CD4-positive, alpha-beta memory T cell (primary cell): Measurements from ENCODE around the gene MAPK4. TPM values are rescaled to one million over a fixed set of nuclear protein-coding genes. Genes with fewer than 3 reads are reported as not detected.

Experiments
- CTCF ChIA-PET: fragments of 350-600 bp; sonication (Branson Sonifier 250); formaldehyde crosslinking; loops from one replicate; lab custom pipeline; 2021; ENCODE audit warnings: inconsistent platforms; ENCODE audit not compliant: partially characterized antibody; lab: Charles Lee
- POLR2A ChIA-PET: fragments of 350-600 bp; sonication (Branson Sonifier 250); formaldehyde crosslinking; loops from one replicate; lab custom pipeline; 2021; ENCODE audit not compliant: partially characterized antibody; lab: Charles Lee
- DNase-seq, 5 donors: peaks; one replicate each; pipeline versions ENCODE4 v3.0.0 to v3.0.0-alpha.2; 2020 to 2022; ENCODE audit warnings: mixed read lengths in 1 of 5
- H3K27ac ChIP-seq: one replicate; pipeline ENCODE4 v1.7.0; 2013; ENCODE audit warnings: low read depth, low read length
- H3K27me3 ChIP-seq: 2 replicates; pipeline ENCODE4 v1.7.0; 2013; ENCODE audit warnings: mild to moderate bottlenecking, low read length, moderate library complexity; ENCODE audit not compliant: insufficient read depth
- H3K36me3 ChIP-seq: 2 replicates; pipeline ENCODE4 v1.7.0; 2013; ENCODE audit warnings: mild to moderate bottlenecking, low read length, moderate library complexity; ENCODE audit not compliant: insufficient read depth
- H3K4me1 ChIP-seq: 2 replicates; pipeline ENCODE4 v1.7.0; 2013; ENCODE audit warnings: mild to moderate bottlenecking, low read length, moderate library complexity; ENCODE audit not compliant: insufficient read depth
- H3K4me3 ChIP-seq, 2 donors: one replicate each; pipeline ENCODE4 v1.7.0; 2013; ENCODE audit warnings: low read length in 2 of 2, mild to moderate bottlenecking in 1 of 2
- H3K9me3 ChIP-seq, 2 donors: one replicate each; pipeline ENCODE4 v1.7.0; 2013; ENCODE audit warnings: low read length in 2 of 2, control low read depth in 1 of 2; ENCODE audit not compliant: control insufficient read depth in 1 of 2
- H3K27ac Mint-ChIP-seq, 7 donors: one replicate each; pipeline ENCODE4 v1.8.0; 2020 to 2021; ENCODE audit warnings: mixed read lengths in 7 of 7, mild to moderate bottlenecking in 6 of 7, inconsistent platforms in 3 of 7, moderate library complexity in 3 of 7
- H3K27me3 Mint-ChIP-seq, 2 donors: one replicate each; pipeline ENCODE4 v1.8.0; 2020 to 2021; ENCODE audit warnings: mixed read lengths in 2 of 2
- H3K36me3 Mint-ChIP-seq, 2 donors: one replicate each; pipeline ENCODE4 v1.8.0; 2020 to 2021; ENCODE audit warnings: mixed read lengths in 2 of 2, inconsistent platforms in 1 of 2, mild to moderate bottlenecking in 1 of 2
- H3K4me1 Mint-ChIP-seq, 4 donors: one replicate each; pipeline ENCODE4 v1.8.0; 2020 to 2021; ENCODE audit warnings: mixed read lengths in 4 of 4, mild to moderate bottlenecking in 1 of 4
- H3K4me3 Mint-ChIP-seq, 8 donors: one replicate each; pipeline ENCODE4 v1.8.0; 2020 to 2021; ENCODE audit warnings: mixed read lengths in 8 of 8, mild to moderate bottlenecking in 7 of 8, moderate library complexity in 6 of 8, inconsistent platforms in 3 of 8
- H3K9me3 Mint-ChIP-seq, 8 donors: one replicate each; pipeline ENCODE4 v1.8.0; 2020 to 2021; ENCODE audit warnings: mixed read lengths in 8 of 8, mild to moderate bottlenecking in 5 of 8, inconsistent platforms in 3 of 8, moderate library complexity in 1 of 8
- intact Hi-C: fragments of 100-400 bp; cut with micrococcal nuclease; formaldehyde crosslinking; loops from one replicate; pipeline ENCODE4 v1.15.1; 2023
- polyA plus RNA-seq, 2 donors: library from polyadenylated mRNA; unstranded; fragments of 300-500 nt; fragmentation: Illumina TruSeq; gene quantifications; one replicate each; pipeline ENCODE4 v1.2.3, GENCODE V29; 2021
- total RNA-seq, 2 experiments: library from RNA; stranded (reverse); gene quantifications; one replicate each; pipeline ENCODE4 v1.2.3, GENCODE V29; 2021

The MAPK4 gene
- total and polyA plus RNA-seq, 4 experiments from 2014 or later: not detected

- CTCF ChIA-PET: no interaction called here
- POLR2A ChIA-PET: no interaction called here
- Histone ChIP-seq H3K4me1 (no peaks in the 10 kb centered on the region), H3K9me3 (no peaks in the 10 kb centered on the region), H3K27me3 (no peaks in the 10 kb centered on the region), H3K4me3 (no peak overlapping the region), H3K36me3 (no peaks in the 10 kb centered on the region), H3K27ac (no peak overlapping the region)
- intact Hi-C loops: no loop called here
- no peaks in the 10 kb centered on the region for H3K4me1 Mint-ChIP-seq
- peaks cover 2 to 3% of the 10 kb centered on the region in 2 donors for H3K27me3 Mint-ChIP-seq
- no peak for DNase-seq
- no peak overlapping the region for H3K27ac Mint-ChIP-seq
- H3K4me3 Mint-ChIP-seq: no peak overlapping the region
- H3K36me3 Mint-ChIP-seq: no peaks in the 10 kb centered on the region
- peaks cover 0 to 10% (median 0%) of the 10 kb centered on the region in 8 donors for H3K9me3 Mint-ChIP-seq
These were observed 106.6 kb downstream of the MAPK4 start for GRCh38 chr18:50666536-50666935.

- Mint-ChIP-seq H3K27me3 (peaks cover 2 to 5% of the 10 kb centered on the region in 2 donors), H3K4me3 (no peak overlapping the region), H3K27ac (no peak overlapping the region), H3K4me1 (no peaks in the 10 kb centered on the region), H3K9me3 (peaks cover 0 to 2% (median 0%) of the 10 kb centered on the region in 8 donors), H3K36me3 (no peaks in the 10 kb centered on the region)
- ChIA-PET CTCF (no interaction called here), POLR2A (no interaction called here)
- Histone ChIP-seq H3K4me1 (no peaks in the 10 kb centered on the region), H3K36me3 (no peaks in the 10 kb centered on the region), H3K27ac (no peak overlapping the region), H3K27me3 (no peaks in the 10 kb centered on the region), H3K4me3 (no peak overlapping the region), H3K9me3 (no peaks in the 10 kb centered on the region)
- intact Hi-C loops: no loop called here
- no peak for DNase-seq
These were observed 111.5 kb downstream of the MAPK4 start for GRCh38 chr18:50671376-50671775.

DNA sequence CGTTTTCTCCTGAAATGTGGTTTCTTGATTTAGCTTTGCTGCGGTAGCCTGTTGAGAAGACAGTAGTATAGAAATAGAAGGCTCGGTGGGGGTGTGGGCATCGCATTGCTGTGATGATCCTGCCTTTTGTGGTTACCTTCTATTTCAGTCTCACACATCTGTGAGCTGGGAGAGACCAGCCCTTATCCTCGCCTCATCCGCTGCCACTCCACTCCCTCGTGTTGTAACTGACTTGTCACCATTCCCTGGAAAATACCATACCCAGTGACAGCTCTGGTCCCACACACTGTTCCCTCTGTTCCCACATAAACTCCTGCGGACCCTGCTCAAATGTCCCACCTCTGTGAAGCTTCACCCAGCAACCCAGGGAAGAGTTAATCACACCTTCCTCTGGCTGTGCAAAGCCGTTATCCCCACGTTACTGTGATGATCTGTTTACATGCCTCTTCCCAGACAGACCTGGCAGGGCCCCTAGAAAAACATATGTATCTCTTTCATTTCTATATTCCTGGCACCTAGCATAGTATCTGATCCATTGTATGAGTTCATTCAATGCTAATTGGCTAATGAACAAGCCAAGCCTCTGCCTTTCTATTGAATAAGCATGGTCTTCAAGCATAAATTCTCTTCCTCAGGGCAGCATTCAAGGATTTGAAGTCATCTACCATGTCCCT lies 114.6 kb downstream of the MAPK4 start:
- no peak overlapping the region for H3K27ac ChIP-seq
- H3K4me1 Mint-ChIP-seq: no peaks in the 10 kb centered on the region
- intact Hi-C loops: no loop called here

DNA sequence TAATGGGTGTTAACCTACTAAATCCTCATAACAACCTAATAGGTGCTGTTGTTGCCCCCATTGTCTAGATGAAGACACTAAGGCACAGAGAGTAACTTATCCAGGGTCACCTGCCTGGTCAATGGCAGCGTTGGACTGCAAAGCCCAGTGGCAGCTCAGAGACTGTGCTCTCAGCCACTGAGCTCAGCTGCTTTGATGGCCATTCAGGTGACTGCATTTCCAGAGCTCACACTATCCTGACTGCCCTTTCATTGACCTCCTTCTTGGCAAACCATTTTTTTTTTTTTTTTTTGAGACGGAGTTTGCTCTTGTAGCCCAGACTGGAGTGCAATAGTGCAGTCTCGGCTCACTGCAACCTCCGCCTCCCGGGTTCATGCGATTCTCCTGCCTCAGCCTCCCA lies 115.2 kb downstream of the MAPK4 start:
- Mint-ChIP-seq H3K27me3 (peaks cover 0 to 3% of the 10 kb centered on the region in 2 donors), H3K36me3 (no peaks in the 10 kb centered on the region), H3K4me3 (no peak overlapping the region), H3K4me1 (no peaks in the 10 kb centered on the region), H3K27ac (no peak overlapping the region), H3K9me3 (peaks cover 0 to 2% (median 0%) of the 10 kb centered on the region in 8 donors)
- no peaks in the 10 kb centered on the region for H3K4me1 ChIP-seq
- no peaks in the 10 kb centered on the region for H3K9me3 ChIP-seq
- ChIA-PET CTCF (no interaction called here), POLR2A (interaction anchor here (0.6 kb wide), 1 partner anchor 110 kb away, joined by 3 read pairs; no protein-coding TSS in a partner anchor)
- no peak for DNase-seq
- H3K27ac ChIP-seq: no peak overlapping the region
- no peaks in the 10 kb centered on the region for H3K36me3 ChIP-seq
- intact Hi-C loops: no loop called here
- H3K27me3 ChIP-seq: no peaks in the 10 kb centered on the region
- H3K4me3 ChIP-seq: no peak overlapping the region

More for the DNA sequence above, 114.6 kb downstream of the MAPK4 start:
- Histone ChIP-seq H3K27me3 (no peaks in the 10 kb centered on the region), H3K36me3 (no peaks in the 10 kb centered on the region), H3K9me3 (no peaks in the 10 kb centered on the region), H3K4me1 (no peaks in the 10 kb centered on the region), H3K4me3 (no peak overlapping the region)
- H3K36me3 Mint-ChIP-seq: no peaks in the 10 kb centered on the region
- ChIA-PET CTCF (no interaction called here), POLR2A (interaction anchor here (0.6 kb wide), 1 partner anchor 109 kb away, joined by 3 read pairs; no protein-coding TSS in a partner anchor)
- no peak for DNase-seq
- H3K27me3 Mint-ChIP-seq: peaks cover 0 to 3% of the 10 kb centered on the region in 2 donors
- H3K9me3 Mint-ChIP-seq: peaks cover 0 to 2% (median 0%) of the 10 kb centered on the region in 8 donors
- H3K27ac Mint-ChIP-seq: no peak overlapping the region
- H3K4me3 Mint-ChIP-seq: no peak overlapping the region

GRCh38 chr18:50678651-50679050 lies 118.8 kb downstream of the MAPK4 start:
- Mint-ChIP-seq H3K27ac (no peak overlapping the region), H3K4me3 (no peak overlapping the region), H3K9me3 (peaks cover 0 to 3% (median 0%) of the 10 kb centered on the region in 8 donors), H3K36me3 (no peaks in the 10 kb centered on the region), H3K27me3 (peaks cover 3% of the 10 kb centered on the region in 2 donors), H3K4me1 (no peaks in the 10 kb centered on the region)
- H3K4me1 ChIP-seq: no peaks in the 10 kb centered on the region
- H3K27me3 ChIP-seq: no peaks in the 10 kb centered on the region
- intact Hi-C loops: no loop called here
- H3K27ac ChIP-seq: no peak overlapping the region
- DNase-seq: no peak
- no peaks in the 10 kb centered on the region for H3K36me3 ChIP-seq
- POLR2A ChIA-PET: no interaction called here
- CTCF ChIA-PET: no interaction called here
- no peak overlapping the region for H3K4me3 ChIP-seq
- no peaks in the 10 kb centered on the region for H3K9me3 ChIP-seq

DNA sequence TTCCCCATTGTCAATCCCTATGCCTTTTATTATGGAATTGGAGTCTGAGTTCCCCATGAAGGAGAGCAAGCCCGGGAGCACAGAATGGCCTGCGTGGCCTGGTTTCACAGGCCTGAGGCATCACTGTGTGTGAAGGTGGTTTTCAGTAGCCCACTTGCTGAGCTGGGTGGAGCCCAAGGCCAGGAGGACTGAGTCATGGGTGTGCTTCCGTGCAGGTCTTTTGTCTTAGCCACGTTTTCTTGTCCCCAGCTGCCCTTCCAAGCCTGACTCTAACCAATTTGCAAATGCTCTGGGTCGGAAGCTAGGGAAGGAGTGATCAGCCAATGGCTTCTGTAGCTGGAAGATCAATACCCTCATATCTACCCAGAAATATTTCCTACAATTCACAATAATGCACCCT lies 119.2 kb downstream of the MAPK4 start:
- H3K4me3 Mint-ChIP-seq: no peak overlapping the region
- intact Hi-C loops: no loop called here
- POLR2A ChIA-PET: no interaction called here
- peaks cover 0 to 3% (median 0%) of the 10 kb centered on the region in 8 donors for H3K9me3 Mint-ChIP-seq
- H3K27me3 Mint-ChIP-seq: peaks cover 3% of the 10 kb centered on the region in 2 donors
- CTCF ChIA-PET: no interaction called here
- H3K9me3 ChIP-seq: no peaks in the 10 kb centered on the region
- no peaks in the 10 kb centered on the region for H3K4me1 Mint-ChIP-seq
- H3K4me3 ChIP-seq: no peak overlapping the region
- no peak overlapping the region for H3K27ac Mint-ChIP-seq
- H3K27me3 ChIP-seq: no peaks in the 10 kb centered on the region
- H3K4me1 ChIP-seq: no peaks in the 10 kb centered on the region
- DNase-seq: no peak
- no peaks in the 10 kb centered on the region for H3K36me3 Mint-ChIP-seq
- H3K27ac ChIP-seq: no peak overlapping the region
- no peaks in the 10 kb centered on the region for H3K36me3 ChIP-seq

DNA sequence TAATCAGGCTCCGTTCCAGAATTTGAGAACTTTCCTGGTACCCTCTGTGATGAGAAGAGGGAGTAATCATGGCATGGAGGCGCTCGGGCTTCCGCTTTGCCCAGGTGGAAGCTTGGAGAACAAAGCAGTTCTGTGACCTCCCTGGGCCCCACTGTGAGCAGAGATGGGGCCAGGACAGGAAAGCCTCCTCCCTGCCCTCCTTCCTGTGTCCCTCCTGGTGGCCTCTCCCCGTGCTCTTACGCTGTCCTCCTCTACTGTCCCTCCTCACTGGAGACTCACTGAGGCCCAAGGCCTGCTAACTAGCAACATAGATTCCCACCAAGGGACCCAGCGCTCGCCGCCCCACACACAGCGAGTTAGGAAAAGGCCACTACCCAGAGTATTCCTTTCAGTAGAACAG lies 119.8 kb downstream of the MAPK4 start:
- no peak for DNase-seq
- Mint-ChIP-seq H3K27ac (no peak overlapping the region), H3K4me3 (no peak overlapping the region), H3K36me3 (no peaks in the 10 kb centered on the region), H3K27me3 (peaks cover 3% of the 10 kb centered on the region in 2 donors), H3K4me1 (no peaks in the 10 kb centered on the region), H3K9me3 (peaks cover 0 to 3% (median 0%) of the 10 kb centered on the region in 8 donors)
- no peak overlapping the region for H3K4me3 ChIP-seq
- intact Hi-C loops: no loop called here
- CTCF ChIA-PET: no interaction called here
- POLR2A ChIA-PET: no interaction called here
- no peaks in the 10 kb centered on the region for H3K27me3 ChIP-seq
- H3K27ac ChIP-seq: no peak overlapping the region
- H3K36me3 ChIP-seq: no peaks in the 10 kb centered on the region
- no peaks in the 10 kb centered on the region for H3K9me3 ChIP-seq
- no peaks in the 10 kb centered on the region for H3K4me1 ChIP-seq
